Epithelial cell of esophagus (primary cell): ENCODE results near the gene CELF4.

Source experiments
- DNase-seq: peaks from one replicate; pipeline ENCODE4 v3.0.0; 2010; ENCODE audit warnings: low read depth
- H3K4me3 ChIP-seq: 2 replicates; pipeline ENCODE4 v1.5.1; 2011; ENCODE audit warnings: mild to moderate bottlenecking, low read length, control low read depth
- TF ChIP-seq, protein P1 (sequence below): IDR thresholded peaks from 2 replicates; pipeline ENCODE4 v1.5.1; 2011; ENCODE audit warnings: low read depth, mild to moderate bottlenecking, low read length, control low read depth, inconsistent platforms; ENCODE audit not compliant: insufficient read depth; ENCODE audit errors: missing control alignments

CELF4 gene

DNA sequence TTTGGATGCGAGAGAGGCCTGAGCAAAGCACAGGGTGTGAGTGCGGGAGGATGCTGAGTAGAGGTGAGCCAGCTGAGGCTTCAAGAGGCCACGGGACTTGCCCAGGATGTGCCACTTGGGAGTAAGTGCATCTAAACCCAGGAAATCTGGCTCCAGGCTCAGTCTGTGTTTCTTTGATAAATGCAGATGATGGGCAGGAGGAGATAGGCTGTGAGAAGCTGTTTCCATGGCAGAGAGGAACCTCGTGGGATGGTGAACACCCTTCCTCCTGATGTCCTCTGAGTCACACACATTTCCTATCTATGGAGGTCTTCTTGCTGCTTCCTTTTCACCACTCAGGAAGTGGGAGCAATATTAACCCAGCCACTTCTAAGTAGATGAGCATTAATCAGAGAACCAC lies 38.4 kb upstream of the CELF4 start:
- no peak overlapping the region for H3K4me3 ChIP-seq
- TF ChIP-seq, protein P1, sequence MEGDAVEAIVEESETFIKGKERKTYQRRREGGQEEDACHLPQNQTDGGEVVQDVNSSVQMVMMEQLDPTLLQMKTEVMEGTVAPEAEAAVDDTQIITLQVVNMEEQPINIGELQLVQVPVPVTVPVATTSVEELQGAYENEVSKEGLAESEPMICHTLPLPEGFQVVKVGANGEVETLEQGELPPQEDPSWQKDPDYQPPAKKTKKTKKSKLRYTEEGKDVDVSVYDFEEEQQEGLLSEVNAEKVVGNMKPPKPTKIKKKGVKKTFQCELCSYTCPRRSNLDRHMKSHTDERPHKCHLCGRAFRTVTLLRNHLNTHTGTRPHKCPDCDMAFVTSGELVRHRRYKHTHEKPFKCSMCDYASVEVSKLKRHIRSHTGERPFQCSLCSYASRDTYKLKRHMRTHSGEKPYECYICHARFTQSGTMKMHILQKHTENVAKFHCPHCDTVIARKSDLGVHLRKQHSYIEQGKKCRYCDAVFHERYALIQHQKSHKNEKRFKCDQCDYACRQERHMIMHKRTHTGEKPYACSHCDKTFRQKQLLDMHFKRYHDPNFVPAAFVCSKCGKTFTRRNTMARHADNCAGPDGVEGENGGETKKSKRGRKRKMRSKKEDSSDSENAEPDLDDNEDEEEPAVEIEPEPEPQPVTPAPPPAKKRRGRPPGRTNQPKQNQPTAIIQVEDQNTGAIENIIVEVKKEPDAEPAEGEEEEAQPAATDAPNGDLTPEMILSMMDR = no peak
- DNase-seq = no peak

DNA sequence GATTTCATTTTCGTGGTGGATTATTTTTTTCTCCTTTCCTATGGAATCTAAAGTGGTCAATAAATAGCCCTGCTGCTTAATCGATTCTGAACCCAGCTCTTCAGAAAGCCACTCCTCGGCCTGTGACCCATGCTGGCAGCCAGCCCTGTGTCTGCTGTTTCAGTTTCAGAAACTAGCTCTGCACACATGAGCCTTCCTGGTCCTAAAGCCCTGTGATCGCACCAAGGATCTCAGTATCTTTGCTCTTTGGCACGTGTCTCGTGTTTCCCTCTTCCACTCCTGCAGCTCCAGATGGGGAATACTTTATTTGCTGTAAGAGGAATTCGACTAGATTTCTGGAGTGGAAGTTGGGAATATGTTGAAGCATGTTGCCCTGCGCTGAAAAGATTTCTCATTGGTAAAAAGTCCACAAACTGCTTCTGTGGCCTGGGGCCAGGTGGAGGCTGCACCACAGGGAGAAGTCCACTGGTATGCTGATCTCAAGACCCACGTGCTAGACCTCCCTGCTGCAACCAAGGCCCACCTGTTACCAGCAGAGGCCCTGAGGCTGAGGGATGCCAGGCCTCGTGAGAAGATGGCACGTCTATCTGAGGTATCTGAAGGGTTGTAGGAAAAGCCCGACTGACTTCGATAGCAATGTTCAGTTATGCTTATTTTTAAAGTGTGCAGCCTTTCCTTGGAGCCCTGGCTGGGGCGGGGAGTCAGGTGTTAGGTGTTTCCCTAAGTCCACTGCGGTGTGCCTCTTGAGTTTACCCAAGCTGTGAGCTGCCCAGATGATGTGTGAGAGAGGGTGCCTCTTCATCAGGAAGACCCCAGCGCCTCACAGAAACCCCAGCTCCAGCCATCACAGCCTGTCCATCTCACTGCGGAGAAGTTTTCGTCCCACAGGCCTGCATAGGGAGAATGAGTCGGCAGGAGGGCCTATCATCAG lies 33.6 kb upstream of the CELF4 start:
- TF ChIP-seq, protein P1 = no peak
- no peak overlapping the region for H3K4me3 ChIP-seq

DNA sequence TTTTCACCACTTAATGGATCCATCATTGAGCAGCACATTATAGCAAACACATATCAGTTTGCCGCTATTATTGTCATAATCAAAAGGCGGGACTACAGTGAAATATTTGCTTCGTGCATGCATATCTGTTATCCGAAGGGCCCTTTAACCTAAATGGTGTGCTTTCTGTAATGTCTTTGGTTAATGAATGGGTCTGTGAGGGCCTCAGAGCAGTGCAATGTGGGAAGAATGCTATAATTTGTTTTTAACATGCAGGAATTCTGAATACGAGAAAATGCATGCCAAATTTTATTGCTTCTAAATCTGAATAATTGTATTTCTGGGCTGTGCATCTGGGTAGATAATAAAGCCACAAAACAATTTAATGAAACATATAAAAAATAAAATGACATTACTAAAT lies 32.8 kb upstream of the CELF4 start:
- no peak overlapping the region for H3K4me3 ChIP-seq
- TF ChIP-seq, protein P1 = no peak
- no peak for DNase-seq

More for the DNA sequence above, 33.6 kb upstream of the CELF4 start:
- no peak for DNase-seq

DNA sequence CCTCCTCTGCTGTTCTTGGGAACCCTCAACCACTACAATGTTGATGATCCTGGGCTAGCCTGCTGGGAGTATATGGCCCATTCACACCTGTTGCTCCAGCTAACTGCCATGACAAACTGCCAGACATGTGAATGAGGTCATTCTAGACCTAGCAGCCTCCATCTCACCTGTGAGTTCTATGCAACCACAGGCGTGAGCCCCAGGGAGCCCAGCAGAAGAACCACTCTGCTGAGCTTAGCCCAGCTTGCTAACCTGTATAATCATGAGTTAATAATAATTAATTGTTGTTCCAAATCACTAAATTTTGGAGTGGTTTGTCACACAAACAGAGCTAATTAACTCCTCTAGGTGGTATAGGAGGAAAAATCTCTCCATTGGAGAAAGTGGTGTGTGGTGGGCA lies 24.7 kb upstream of the CELF4 start:
- DNase-seq = no peak
- no peak overlapping the region for H3K4me3 ChIP-seq
- TF ChIP-seq, protein P1 = no peak

DNA sequence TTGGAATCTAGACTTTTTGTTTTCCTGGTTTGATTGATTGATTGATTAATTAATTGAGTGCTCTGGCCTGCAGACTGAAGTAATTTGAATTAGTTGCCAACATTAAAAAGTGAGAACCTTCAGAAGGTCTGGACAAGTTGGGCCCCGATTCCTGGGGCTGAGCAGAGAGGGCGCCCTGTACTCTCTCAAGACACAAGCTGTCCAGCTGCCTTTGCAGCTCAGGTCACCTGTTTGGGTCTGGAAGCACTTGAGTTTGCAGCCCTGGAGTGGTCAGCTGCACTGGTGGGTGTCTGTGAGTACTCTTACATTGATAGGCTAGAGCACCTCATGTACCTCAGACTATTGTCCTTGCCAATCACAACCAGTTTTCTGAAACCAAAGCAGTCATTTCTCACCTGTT lies 22.7 kb upstream of the CELF4 start:
- DNase-seq = no peak
- H3K4me3 ChIP-seq = no peak overlapping the region
- TF ChIP-seq, protein P1 = no peak

DNA sequence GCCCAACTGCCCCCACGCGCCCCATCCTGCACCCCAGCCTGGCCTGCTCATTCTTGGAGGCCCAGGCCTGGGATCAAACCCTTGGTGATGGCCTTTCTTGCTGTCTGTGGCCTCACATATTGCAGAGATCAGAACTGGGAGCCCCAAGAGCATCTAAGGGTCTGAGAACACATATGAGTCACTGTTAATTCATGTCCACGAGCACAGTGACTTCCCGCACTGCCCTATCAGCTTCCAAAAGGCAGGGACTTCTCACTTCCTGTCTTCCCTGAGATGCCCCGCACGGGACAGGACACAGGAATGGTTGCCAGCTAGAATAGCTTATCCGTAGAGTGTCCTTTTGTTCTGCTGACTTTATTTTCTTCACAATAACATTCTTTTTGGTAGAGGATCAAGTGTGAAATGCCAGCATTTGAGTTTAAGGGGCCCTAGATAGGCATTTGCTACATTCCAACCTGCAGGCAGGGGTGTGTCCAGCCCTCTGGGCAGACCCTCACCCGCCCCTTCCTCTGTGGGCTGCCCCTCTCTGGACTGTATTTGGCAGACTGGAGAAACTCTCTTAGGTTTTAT lies 21.1 kb upstream of the CELF4 start:
- no peak for DNase-seq
- TF ChIP-seq, protein P1 = no peak
- H3K4me3 ChIP-seq = no peak overlapping the region
